ENCODE data around the gene DAB2IP.

DAB2IP gene

DNA sequence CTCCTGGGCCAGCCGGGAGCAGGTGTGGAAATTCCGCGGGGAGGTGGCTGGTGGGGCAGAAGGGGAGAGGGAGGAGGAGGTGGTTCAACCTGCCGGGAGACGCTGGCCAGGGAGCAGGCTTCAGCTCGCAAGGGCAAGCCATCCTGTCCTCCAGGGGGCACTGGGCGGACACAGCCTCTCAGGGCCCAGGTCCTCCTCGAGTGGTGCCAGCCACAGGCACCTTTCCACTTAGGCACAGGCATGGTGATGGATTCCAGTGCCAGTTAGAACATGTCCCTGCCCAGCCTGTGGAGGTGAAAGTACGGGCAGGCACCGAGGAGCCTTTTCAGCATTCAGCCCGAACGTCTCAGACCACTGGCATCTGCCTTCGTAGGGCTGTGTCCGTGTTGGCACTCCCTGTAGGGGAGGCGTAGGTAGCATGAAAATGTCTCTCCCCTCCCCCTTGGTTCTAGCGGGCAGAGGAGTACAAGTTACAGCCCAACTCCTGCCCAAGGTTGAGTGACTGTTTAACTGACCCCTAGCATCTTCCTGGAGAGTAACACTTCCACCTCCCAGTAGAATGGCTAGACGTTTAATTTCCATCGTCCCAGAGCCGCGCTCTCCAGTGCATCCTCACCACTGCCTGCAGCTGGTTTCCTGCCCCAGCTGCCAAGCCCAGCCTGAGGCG is 48.9 kb downstream of the DAB2IP start:
- DNase-seq (ENCODE audit: low read depth in 2 of 3, low spot score in 1 of 3): peak in 2 of 3 donors; percentile 5 to 10

DNA sequence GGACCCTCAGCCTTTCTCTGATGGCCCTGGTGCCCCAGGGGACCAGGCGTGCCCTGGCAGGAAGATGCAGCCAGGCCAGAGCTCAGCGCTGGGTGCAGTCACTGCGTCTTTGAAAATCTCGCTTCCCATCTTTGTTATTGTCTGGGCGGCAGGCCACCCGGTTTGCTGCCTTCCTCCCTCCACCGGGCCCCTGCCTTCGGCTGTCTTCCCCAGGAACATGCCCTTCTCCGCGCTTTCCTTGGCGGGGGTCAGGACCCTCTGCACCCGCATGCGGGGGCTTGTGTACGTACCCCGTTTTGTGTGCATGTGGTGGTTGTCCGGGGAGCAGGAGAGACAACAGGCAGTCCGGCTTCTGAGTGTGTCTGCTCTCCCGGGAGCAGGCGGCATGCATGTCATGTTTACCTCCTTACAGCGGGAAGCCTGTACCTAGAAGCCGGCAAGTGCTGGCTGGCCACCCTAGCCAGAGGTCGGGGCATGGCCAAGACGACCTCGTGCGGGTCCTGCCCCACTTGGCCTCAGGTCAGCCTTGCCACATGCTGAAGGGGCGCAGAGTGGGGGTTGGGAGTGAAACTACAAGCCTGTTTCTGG is 49.5 kb downstream of the DAB2IP start:
- DNase-seq (ENCODE audit: low read depth in 2 of 3, low spot score in 1 of 3): no peak

DNA sequence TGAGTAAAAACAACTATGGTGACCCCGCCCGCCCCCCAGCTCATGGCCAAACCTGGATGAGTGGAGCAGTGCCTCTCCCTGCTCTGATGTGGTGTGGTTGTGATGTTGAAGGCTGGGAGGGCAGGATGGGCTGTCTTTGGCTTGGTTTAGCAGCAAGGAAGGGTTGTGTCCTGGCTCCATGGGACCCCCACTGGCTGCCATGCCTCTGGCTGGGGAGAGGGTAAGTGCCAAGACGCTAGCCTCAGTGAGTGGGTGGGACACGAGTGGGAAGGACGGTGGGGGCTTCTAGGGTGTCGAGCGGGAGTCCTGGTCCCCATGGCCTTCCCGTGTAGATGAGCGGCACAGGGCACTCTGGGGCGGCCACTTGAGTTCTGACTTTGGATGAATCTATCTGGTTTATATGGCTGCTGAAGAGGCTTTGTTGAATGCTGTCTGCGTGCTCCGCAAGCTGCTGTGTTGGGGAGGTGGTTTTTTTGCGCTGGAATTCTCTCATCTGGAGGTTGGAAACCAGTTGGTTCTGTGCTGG is 50.4 kb downstream of the DAB2IP start:
- DNase-seq (ENCODE audit: low read depth in 2 of 3, low spot score in 1 of 3): no peak

DNA sequence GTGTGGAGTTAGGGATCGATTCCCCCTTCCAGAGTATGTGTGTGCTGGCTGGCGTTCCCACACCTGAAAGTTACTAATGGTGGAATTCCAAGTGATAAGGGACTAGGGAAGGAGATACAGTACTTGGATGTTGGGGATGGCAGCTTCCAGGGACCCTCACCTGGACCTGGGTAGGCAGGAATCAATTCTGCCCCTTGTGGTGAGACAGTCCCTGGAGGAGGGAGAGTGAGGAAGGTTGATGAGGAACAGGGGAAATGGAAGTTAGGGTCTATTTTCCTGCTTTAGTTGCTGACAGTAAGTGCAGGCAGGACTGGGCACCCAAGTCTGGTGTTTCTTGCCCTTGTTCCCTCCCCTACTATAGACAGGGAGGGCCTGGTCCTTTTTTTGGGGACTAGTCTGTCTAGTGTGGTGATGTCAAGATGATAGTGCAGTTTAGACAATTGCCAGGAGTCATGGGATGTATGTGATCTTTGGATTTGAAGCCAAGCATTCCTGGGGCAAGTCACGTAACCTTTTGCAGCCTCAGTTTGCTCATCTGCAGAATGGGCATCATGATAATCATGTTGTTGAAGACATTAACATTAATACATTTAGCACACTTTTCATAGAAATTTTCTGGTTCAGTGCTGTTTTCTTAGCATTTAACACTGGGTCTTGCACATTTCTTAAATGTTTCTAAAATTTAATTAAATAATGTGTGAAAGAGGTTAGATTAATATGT is 51.7 kb downstream of the DAB2IP start:
- no peak for DNase-seq (ENCODE audit: low read depth in 2 of 3, low spot score in 1 of 3)

DNA sequence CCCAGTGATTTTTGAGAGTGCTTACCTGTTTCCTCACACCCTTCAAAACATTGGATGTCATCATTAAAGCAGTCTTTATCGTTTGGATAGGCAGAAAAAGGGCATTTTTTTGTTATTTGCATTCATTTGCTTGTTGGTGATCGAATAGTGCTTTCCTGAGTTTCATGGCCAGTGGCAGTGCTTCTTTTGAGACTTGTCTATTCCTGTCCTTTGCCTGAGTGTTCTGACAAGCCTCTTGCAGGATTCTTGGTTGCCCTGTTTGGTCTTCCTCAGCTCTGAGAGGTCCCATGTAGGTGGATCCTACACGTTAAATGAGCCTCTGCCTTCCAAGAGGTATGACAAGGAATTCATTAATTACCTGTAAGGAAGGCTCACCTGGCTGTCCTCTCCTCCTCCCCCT is 52.8 kb downstream of the DAB2IP start:
- DNase-seq (ENCODE audit: low read depth in 2 of 3, low spot score in 1 of 3): no peak

DNA sequence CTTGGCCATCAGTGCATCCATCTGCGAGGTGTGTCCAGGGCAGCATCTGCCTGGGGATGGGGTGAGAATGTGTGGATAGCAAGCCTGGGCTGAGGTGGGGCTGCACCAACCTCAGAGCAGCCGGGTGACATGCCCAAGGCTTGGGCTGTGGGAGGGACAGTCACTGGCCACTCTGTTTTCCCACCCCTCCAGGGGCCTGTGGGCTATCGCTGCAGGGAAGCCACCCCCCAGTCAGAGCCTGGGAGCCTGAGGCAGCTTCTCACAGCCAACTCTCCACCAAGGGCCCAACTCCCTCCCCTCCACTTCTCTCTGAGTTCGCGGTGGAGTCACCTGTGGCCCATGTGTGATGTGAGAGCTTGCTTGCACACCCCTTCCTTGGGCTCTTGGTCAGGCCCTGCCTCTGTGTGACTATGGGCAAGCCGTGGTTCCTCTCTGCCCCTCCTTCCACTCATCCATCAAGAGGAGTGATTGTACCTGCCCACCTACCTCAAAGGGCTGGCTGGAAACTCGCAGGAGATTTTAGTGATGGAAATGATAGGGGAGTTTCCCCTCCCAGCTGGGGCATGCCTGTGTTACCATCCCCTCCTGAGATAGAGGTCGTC is 54.8 kb downstream of the DAB2IP start:
- DNase-seq (ENCODE audit: low read depth in 2 of 3, low spot score in 1 of 3): no peak

DNA sequence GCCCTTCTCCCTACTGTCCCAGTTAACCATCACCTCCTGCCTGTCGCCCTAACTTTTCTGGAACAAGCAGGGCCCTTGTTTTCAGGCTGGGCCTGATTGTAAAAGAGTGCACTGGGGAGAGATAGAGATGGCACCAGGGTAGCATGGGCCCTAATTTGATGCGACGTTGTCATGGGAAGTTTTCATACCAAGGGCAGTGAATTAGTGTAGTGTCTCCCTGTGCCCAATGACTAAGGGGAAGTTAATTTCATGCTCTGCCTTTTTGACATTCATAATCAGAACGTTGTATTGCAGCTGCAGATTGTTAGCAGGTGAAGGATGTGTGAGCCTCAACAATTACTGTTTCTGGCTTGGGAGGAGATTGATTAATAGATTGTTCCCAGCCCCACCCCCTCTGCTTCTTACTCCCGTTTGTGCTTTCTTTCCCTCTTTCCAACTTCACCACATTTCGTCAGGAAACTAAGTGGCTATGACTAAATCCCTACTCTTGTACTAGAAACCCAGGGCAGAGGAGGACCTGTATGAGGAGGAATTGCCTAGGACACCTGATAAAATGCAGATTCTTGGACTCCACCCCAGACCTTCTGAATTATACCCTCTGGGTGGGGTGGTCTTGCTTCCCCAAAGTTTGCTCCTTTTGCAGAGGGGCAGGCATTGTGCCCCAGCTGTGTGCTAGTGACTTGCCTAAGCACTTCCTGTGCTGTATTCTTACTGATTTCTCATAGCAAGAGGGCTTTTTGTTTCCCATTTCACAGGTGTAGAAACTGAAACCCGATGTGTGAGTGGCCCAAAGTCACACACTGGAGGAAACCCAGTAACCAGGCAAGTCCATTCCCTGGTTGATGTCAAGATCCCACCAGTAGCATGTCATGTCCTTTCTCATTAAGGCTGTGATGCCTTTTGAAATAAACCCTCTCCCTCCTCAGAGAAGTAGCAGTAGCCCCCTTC is 56.3 kb downstream of the DAB2IP start:
- no peak for DNase-seq (ENCODE audit: low read depth in 2 of 3, low spot score in 1 of 3)

DNA sequence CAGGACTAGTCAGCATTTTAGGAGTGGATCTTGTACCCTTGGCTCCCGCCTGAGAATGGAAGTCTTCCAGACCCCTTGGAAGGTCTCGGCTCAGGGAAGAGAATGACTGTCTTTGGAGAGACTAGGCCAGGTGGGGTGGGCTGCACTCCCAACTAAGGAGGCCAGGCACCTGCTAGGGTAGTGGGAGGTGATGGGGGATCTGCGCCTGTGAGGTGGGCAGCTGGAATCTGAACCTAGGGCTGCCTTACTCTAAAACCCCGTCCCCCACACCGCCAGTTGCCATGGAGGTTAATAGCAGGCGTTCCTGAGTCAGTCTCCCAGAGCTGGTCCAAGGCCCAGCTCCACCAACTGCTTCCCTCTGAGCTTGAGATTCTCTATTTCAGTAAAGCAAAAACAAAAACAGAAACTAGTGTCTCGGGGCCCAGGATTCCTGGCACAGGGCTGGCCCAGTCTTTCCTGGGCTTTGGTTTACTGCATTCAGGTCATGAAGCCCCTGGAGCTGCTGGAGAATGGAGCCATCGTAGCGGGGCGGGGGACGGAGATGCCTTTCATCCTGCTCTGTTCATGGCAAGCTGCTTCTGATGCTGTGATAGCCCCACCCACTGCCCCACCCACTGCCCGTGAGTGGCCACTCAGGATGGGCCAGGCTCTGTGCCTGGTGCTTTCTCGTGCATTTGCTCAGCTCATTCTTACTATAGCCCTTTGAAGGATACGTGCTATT is 57.5 kb downstream of the DAB2IP start:
- no peak for DNase-seq (ENCODE audit: low read depth in 2 of 3, low spot score in 1 of 3)

DNA sequence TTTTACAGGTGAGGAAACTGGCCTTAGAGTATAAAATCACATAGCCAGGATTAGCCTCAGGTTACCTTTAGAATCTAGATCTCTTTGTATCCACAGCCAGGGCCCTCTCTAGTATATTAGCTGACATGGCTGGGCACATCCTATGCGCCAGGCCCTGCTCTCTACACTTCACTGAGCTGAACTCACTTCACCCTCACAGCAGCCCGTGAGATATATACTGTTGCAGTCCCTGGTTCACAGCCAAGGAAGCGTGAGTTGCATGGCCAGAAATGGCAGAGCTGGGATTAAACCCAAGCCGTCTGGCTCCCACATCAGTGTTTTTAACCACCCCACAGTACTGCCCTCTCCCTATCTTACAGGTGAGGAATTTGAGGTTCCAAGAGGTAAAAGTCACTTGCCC is 58.4 kb downstream of the DAB2IP start:
- DNase-seq (ENCODE audit: low read depth in 2 of 3, low spot score in 1 of 3): no peak

DNA sequence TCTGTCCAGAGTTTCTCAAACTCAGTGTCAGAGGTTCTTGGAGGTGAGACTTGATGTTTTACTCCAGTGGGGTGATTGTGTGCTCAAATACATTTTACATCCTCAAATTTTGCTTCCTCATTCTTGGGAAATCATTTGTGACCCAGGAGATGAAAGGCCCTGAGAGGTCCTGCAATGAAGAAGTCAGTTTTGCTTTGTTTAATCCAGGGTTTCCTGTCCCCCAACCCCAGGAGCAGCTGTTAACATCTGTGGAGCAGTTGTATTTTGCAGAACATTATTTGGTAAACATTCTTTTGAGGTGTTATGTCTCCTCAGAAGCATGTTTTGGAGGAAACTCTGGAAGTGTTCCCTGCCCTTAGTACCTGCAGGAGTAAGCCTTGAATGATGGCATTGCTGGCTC is 59.8 kb downstream of the DAB2IP start:
- DNase-seq (ENCODE audit: low read depth in 2 of 3, low spot score in 1 of 3): no peak

DNA sequence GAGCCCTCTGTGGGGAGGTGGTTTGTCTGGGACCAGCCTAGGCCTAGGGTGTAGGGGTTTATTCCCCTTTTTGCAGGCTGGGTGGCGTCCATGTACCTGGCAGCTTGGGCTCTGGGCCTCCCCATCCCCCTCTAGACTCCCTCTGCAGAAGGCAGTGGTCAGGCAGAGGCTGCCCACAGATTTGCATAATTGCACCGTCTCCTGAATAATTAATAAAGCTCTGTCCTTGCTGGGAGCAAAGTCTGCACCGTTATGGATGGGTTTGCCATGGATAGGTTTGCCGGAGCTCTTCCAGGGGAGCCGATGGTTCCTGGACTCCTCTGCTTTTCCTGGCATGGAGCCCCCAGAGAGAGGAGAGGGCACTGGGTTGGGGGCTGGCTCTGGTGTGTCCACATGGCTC is 60.4 kb downstream of the DAB2IP start:
- DNase-seq (ENCODE audit: low read depth in 2 of 3, low spot score in 1 of 3): no peak

DNA sequence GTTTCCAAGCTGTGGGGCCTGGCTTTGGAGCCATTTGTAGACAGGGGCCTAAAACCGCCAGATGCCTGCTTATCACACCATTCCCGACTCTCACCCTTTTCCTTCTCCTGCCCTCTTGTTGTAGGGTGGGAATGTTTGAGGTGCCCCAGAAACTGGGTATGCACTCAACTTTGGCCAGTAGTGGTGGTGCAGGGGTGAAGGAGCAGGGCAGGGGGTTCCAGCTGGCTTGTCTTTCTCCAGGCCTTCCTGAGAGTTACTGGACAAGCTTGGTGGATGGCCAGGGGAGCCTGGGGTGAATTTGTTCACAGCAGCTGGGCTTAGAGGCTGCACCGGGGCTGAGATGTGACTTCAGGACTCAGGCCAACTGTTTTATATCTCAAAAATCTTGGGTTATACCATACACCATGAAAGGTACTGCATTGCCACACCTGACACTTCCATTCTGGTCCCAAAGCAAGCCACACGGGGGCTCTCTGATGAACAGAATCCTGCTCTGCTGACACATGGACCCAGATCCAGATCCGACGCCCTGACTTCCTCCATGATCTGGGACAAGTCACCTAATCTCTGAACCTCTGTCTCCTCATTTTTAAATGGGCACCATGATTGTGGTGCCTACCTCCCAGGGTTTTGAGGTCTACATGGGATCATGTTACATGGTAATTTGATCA is 62.1 kb downstream of the DAB2IP start:
- DNase-seq (ENCODE audit: low read depth in 2 of 3, low spot score in 1 of 3): no peak

DNA sequence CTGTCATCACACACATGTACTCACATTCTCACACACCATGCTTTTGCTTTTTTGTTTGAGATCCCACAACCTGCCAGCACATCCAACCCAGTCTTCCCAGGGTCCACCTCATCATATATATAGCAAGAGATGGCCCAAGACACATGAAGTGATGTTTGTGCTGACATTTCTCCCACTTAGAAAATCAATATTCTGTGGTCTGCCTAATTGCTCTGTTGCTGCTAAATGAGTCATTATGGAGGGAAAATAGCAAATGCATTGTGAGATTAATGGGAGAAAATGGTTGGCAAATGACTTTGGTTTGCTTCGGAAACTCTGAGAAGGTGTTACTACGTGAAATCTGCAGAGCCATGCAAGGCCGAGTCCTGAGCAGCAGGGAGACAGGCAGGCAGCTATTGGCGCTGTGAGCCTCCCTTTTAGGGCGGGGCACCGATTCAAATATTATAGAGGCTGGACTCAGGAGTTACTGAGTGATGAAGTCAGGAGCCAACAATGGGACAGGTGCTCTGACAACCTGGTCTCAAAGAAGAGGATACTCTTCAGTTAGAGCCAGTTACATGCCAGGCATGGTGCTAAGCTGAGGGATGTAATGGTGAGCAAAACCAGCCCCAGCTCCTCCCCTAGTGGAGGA is 62.8 kb downstream of the DAB2IP start:
- DNase-seq (ENCODE audit: low read depth in 2 of 3, low spot score in 1 of 3): no peak

DNA sequence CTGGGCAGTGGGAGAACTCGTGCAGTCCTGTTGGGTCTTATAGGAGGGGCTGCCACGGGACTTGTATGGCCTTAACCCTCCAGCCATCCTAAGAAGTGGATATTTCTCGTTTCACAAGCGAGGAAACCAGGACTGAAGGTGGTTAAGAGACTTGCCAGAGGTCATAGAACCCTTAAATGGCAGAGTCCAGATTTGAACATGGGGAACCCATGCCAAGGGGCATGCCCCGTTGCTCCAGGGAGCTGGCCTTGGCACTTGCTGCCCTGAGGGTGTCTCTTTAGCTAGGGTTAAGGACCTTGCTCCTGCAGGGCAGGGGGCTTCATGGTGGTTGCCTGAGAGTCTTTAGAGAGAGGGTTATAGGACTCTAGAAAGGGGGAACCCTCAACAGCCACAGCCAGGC is 63.4 kb downstream of the DAB2IP start:
- DNase-seq (ENCODE audit: low read depth in 2 of 3, low spot score in 1 of 3): no peak

DNA sequence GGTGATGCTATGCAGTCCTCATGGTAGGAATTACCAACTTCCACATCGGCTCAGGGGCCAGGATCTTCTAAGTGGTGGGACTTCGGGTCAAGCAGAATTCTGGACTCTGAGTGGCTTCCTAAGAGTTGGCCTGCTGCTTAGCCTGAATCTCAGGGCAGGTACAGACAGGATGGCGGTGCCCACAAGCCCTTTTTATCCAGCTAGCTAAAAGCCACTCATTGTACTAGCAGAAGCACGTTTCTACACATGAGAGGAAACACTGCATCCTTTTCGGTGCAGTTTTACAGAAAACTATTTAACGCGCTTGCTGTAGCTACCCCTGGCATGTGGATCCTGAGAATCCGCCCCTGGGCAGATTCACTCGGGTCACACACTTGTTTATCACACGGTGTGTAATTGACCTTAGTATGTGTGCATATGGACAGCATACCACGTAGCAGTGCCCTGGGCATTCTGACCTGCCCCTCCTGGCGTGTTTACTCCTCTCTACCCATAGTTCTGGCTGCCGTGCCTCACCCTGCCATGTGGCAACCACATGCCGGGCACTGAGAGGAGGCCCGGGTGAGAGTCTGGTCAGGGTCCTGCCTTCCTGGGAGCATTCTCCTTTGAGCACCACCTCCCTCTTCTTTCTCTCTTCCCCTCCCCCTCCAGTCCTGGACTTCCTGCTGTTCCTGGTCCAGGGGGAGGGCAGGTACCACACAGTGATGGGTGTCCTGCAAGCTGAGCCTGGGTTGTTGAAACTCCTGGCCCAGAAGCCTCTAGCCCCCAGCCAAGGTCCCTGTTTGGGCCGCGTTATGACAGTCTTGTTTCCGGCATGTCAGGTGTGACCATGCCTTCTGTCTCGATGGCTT is 65.9 kb downstream of the DAB2IP start:
- DNase-seq (ENCODE audit: low read depth in 2 of 3, low spot score in 1 of 3): no peak

DNA sequence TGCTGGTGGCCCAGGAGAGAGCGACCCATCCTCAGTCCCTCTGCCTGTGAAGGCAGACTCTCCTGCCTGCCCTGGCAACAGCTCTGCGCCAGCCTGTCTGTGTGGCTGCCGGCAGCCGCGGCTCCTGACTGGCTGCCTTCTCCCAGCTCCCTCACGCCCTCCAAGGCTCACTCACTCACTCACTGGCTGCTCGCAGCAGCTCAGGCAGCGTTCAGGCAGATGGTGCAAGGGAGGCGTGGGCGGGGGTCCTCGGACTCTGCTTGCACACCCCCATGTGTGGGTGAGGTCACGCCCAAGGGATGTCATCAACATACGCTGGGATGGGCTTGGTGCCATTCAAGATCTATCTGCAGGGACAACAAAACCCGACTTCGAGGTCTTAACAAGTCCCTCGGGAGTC is 66.7 kb downstream of the DAB2IP start:
- no peak for DNase-seq (ENCODE audit: low read depth in 2 of 3, low spot score in 1 of 3)

DNA sequence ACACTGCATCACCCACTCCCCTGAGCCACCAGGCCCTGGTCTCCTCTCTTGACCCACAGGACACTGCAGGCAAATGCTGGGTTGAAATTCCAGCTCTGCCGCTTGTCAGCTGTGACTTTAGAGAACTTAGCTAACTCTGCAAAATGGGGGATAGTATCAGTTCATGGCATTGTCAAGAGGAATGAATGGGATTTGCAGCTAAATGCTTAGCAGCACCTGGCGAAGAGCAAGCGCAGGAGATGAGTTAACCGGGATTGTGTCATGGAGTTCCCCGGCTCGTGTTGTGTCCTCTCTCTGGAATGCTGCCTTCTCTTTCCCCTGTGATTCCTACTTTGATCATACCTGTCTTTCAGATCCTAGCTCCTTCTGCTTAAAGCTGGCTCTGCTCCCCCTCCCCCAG is 67.1 kb downstream of the DAB2IP start:
- no peak for DNase-seq (ENCODE audit: low read depth in 2 of 3, low spot score in 1 of 3)

DNA sequence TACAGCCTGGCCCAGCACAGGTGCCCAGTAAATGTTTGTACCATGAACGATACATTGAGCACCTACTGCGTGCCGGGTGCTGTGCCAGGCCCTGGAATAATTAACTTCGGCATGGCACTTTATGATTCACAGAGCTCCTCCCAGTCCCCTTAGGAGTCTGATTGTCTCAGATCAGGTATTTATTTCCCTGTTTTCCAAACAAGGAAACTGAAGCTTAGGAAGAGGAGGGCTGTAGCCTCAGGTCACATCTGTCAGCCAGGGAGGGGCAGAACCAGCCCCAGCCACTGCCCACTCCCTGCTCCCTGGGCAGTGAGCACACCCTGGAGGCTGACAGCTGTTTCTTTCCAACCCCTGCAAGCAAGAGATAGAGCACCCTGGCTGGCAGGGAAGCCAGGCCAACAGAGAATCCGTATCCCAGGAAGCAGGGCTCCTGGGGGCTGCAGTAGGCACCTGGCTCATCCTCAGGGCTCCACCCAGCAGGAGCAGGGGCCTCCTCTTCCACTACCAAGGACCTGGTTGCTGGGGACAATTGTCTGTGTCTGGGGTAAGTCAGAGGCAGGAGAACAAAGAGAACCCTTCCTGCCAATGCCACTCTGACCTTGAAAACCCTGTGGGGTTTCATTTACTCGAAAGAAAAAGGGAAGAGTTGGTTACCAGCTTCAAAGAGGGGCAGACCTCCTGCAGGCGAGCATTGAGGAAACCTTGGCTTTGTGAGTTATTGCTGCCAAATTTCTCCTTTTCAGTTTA is 69.0 kb downstream of the DAB2IP start:
- DNase-seq (ENCODE audit: low read depth in 2 of 3, low spot score in 1 of 3): no peak

Data from stimulated activated CD4-positive, alpha-beta T cell treated with anti-CD3 and anti-CD28 coated beads, Interleukin-12 subunit alpha, Interleukin-12 subunit beta, amount 100 ng/mL, for 48 hours (primary cell).